Hepatic stellate cell (primary cell): ENCODE results near the gene FAM170B.

Experiments
- DNase-seq: peaks from one replicate; pipeline ENCODE4 v3.0.0; 2011; ENCODE audit warnings: low spot score

FAM170B gene

GRCh38 chr10:49133706-49134248, at the start of gene FAM170B:
Gene FAM170B, minus strand, starts transcription at chr10:49134021. Its CDS starts 103 bp downstream, at chr10:49133918.
- no peak for DNase-seq

- DNase-seq = no peak
These were observed 49.0 kb upstream of the FAM170B start for GRCh38 chr10:49182776-49183175.

- DNase-seq = no peak
These were observed 46.6 kb upstream of the FAM170B start for GRCh38 chr10:49180444-49180860.

GRCh38 chr10:49179699-49180443, 46.0 kb upstream of the FAM170B start:
- no peak for DNase-seq

- no peak for DNase-seq
These were observed 45.0 kb upstream of the FAM170B start for GRCh38 chr10:49178489-49179471.

GRCh38 chr10:49177391-49178355, 43.9 kb upstream of the FAM170B start:
- DNase-seq = peak; percentile 88

GRCh38 chr10:49176310-49177268, 42.8 kb upstream of the FAM170B start:
- no peak for DNase-seq

GRCh38 chr10:49175587-49176309, 41.9 kb upstream of the FAM170B start:
- DNase-seq = no peak

- no peak for DNase-seq
These were observed 41.2 kb upstream of the FAM170B start for GRCh38 chr10:49174926-49175500.

- DNase-seq = no peak
These were observed 40.6 kb upstream of the FAM170B start for GRCh38 chr10:49174261-49174925.

- no peak for DNase-seq
These were observed 40.0 kb upstream of the FAM170B start for GRCh38 chr10:49173853-49174252.

GRCh38 chr10:49173201-49173772, 39.5 kb upstream of the FAM170B start:
- DNase-seq = no peak

- no peak for DNase-seq
These were observed 38.9 kb upstream of the FAM170B start for GRCh38 chr10:49172777-49173132.

GRCh38 chr10:49172061-49172776, 38.4 kb upstream of the FAM170B start:
- DNase-seq = no peak

- DNase-seq = no peak
These were observed 37.7 kb upstream of the FAM170B start for GRCh38 chr10:49171326-49172060.

- DNase-seq = no peak
These were observed 37.0 kb upstream of the FAM170B start for GRCh38 chr10:49170632-49171325.
